Measurements from ENCODE around the gene GOLT1B.

Gene GOLT1B

GRCh38 chr12:21475552-21475951, 26.0 kb upstream of the GOLT1B start:
- no peak overlapping the region for H3K4me3 ChIP-seq (ENCODE audit: low read length)
- no peak for DNase-seq (ENCODE audit: low read depth)
- no peak for TF ChIP-seq CTCF (IDR thresholded peaks at IDR 0.05; ENCODE audit: insufficient read depth, low read depth, low read length, missing control alignments)

DNA sequence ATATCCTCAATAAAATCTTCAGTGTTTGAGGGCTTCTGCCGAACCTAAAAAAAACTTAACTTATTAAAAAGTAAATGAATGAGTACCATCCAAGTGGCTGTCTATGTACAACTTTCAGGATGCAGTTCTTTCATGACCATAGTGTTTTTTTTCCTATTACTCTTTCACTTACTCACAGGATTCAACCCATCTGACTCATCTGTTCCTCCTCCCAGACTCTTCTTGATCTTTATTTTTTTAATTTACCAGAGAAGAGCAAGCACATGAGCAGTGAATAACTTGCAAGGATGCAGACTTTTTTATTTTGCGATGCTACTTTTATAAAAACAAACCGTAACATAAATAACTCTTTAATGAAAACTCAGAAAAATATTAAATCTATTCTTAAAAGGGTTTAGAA, 24.6 kb upstream of the GOLT1B start:
- no peak overlapping the region for H3K4me3 ChIP-seq (ENCODE audit: low read length)
- DNase-seq (ENCODE audit: low read depth) = peak; percentile 44
- no peak for TF ChIP-seq CTCF (IDR thresholded peaks at IDR 0.05; ENCODE audit: insufficient read depth, low read depth, low read length, missing control alignments)

GRCh38 chr12:21478756-21479455, 22.7 kb upstream of the GOLT1B start:
- no peak for DNase-seq (ENCODE audit: low read depth)
- no peak overlapping the region for H3K4me3 ChIP-seq (ENCODE audit: low read length)
- no peak for TF ChIP-seq CTCF (IDR thresholded peaks at IDR 0.05; ENCODE audit: insufficient read depth, low read depth, low read length, missing control alignments)

DNA sequence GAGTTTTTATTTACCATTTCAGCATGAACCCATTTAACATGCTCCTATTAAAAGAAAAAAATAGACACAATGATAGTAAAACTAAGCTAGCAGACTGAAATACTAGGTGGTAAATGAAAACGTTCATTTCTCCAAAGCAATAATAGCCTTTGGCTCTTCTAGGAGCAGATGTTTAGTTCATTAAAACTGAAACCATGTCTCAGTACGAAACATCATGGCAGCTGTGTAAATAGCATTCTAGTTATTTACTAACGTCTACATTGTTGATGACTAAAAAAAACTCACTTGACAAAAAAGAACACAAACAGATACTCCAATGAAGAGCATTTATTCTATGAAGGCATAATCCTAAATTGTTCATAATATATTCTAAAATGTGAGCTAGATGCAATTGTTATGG, 18.1 kb upstream of the GOLT1B start:
- TF ChIP-seq CTCF (IDR thresholded peaks at IDR 0.05; ENCODE audit: insufficient read depth, low read depth, low read length, missing control alignments) = no peak
- H3K4me3 ChIP-seq (ENCODE audit: low read length) = no peak overlapping the region
- DNase-seq (ENCODE audit: low read depth) = no peak

DNA sequence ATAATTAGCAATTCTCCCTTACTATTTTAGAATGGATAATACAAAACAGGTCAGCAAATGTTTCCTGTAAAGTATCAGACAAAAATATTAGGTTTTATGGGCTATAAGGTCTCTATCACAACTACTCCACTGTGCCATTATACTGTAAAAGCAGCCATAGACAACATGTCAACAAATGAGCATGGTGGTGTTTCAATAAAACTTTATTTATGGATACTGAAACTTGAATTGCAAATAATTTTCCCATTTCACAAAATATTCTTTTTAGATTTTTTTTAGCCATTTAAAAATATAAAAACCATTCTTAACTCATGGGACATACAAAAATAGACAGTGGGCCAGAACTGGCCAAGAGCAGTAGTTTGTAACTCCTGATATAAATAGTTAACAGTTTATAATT, 15.6 kb upstream of the GOLT1B start:
- H3K4me3 ChIP-seq (ENCODE audit: low read length) = no peak overlapping the region
- no peak for TF ChIP-seq CTCF (IDR thresholded peaks at IDR 0.05; ENCODE audit: insufficient read depth, low read depth, low read length, missing control alignments)
- DNase-seq (ENCODE audit: low read depth) = no peak

DNA sequence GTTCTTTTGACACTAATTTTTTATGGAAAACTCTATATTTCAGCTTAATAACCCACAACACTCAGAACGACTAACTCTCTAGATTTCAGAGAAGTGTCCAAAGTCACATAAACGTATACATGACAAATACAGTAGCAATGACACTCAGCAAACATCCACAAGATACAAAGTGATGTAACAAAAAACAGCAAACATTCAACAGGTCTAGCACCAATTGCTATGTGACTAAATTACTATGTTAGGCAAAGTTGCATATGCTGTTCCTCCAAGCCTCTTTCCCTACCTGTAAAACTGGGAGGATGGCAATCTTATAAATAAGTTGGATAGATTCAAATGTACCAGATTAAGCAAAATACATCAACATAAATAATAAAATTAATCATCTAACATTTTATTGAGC, 1.8 kb upstream of the GOLT1B start:
- no peak for DNase-seq (ENCODE audit: low read depth)
- H3K4me3 ChIP-seq (ENCODE audit: low read length) = no peak overlapping the region
- TF ChIP-seq CTCF (IDR thresholded peaks at IDR 0.05; ENCODE audit: insufficient read depth, low read depth, low read length, missing control alignments) = no peak

- DNase-seq (ENCODE audit: low read depth) = no peak
- TF ChIP-seq CTCF (IDR thresholded peaks at IDR 0.05; ENCODE audit: insufficient read depth, low read depth, low read length, missing control alignments) = no peak
- H3K4me3 ChIP-seq (ENCODE audit: low read length) = peak overlapping the region; percentile 92
Measured at GRCh38 chr12:21500786-21501257, 767 bp upstream of the GOLT1B start.
